Astrocyte (in vitro differentiated cells and primary cell): ENCODE measurements around the gene RNF217.

Experiments used
- CTCF ChIP-seq: IDR thresholded peaks from 2 replicates; pipeline ENCODE4 v1.5.1; 2011; ENCODE audit warnings: low read depth, mild to moderate bottlenecking, inconsistent platforms, low read length, moderate library complexity; ENCODE audit not compliant: insufficient read depth
- EZH2 ChIP-seq: IDR thresholded peaks from 2 replicates; pipeline ENCODE4 v1.6.1; 2012; ENCODE audit warnings: mild to moderate bottlenecking, low read length, inconsistent platforms; ENCODE audit not compliant: insufficient read depth

GRCh38 chr6:124970763-124971162, 8.5 kb downstream of the RNF217 start:
- TF ChIP-seq EZH2 (no peak), CTCF (no peak)
